K562 treated with DMSO at 1 percent for 4 hours (cell line): ENCODE measurements around the gene GJA3. TPM values are rescaled to one million over a fixed set of nuclear protein-coding genes. Genes with fewer than 3 reads are reported as not detected.

ENCODE experiments used
- total RNA-seq: library from RNA; unstranded; fragments of 300-600 nt; gene quantifications from 2 replicates; pipeline ENCODE4 v1.2.3, GENCODE V29; 2022; ENCODE audit not compliant: insufficient read depth

Gene GJA3
- not detected in 2 replicates for total RNA-seq

DNA sequence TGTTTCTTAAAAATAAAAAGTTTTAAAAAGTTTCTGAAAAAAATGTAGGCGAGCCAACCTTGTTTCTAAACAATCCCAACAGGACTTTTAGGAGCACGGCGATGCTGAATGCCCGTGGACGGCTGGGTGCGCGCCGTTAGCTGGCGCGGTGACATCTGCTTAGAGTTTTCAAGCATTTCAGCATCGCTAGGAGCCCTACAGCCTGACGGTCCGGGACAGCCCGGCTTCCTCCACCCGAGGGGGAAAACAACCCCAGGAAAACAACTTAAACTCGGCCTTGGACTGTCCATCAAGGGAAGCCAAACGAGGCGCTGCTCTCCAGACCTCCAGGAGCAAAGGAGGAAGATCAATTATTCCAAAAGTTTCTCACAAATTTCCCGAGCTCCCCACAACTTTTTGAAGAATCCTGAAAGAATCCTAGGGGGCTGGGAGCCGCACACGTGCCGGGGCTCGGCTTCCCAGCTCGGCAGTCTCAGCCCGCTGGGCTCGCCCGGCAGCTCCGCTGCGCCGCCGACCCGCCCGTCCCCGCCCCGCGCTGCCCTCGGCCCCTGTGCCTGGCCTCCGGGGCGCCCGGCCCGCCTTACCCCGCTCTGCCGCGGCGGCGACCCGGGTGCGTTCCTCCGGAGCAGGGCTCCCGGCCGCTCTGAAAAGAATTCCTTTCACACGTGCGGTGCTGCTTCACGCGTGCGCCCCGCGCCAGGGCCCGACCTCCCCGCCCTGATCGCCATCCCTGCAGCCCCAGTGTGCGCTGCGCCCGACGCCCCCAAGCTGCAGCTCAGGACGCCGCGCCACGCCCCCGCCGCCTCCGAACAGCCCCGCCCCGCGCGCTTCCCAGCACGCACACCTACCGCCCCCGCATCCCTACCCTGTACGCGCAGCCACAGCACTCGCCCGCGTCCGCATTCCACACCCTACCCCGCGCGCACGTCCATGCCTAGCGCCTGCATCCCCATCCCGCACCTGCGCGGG lies at the start of gene GJA3:
GJA3 (minus strand) TSS at position 747 of the 969 bp plus-strand sequence. CDS start 17,764 bp downstream, outside the sequence.

DNA sequence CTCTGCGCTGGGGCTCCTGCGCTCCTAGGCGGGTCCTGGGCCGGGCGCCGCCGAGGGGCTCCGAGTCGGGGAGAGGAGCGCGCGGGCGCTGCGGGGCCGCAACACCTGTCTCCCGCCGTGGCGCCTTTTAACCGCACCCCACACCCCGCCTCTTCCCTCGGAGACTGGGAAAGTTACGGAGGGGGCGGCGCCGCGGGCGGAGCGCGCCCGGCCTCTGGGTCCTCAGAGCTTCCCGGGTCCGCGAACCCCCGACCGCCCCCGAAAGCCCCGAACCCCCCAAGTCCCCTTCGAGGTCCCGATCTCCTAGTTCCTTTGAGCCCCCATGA lies 31.9 kb upstream of the GJA3 start, which contains the start of gene GJB2:
GJB2 (minus strand) TSS at position 103 of the 326 bp plus-strand sequence. CDS start 3,357 bp downstream, outside the sequence.

Other genes starting within 250 kb of the GJA3 start
- gene ZMYM2, start 202.3 kb downstream of the GJA3 start, total RNA-seq: 17.3 and 23.1 TPM in 2 replicates
- gene GJB2, start 31.9 kb upstream of the GJA3 start, total RNA-seq: not detected in 2 replicates
- not detected in 2 replicates for gene GJB6, start 71.3 kb upstream of the GJA3 start, total RNA-seq